NT2/D1 (cell line): ENCODE results near the gene EPHA6.

Experiments
- SUZ12 ChIP-seq: IDR thresholded peaks from 2 replicates; pipeline ENCODE4 v1.6.1; 2011; ENCODE audit not compliant: insufficient read length, insufficient read depth; ENCODE audit errors: extremely low read depth
- YY1 ChIP-seq: IDR thresholded peaks from 2 replicates; pipeline ENCODE4 v1.6.1; 2011; ENCODE audit not compliant: insufficient read length, insufficient read depth

DNA sequence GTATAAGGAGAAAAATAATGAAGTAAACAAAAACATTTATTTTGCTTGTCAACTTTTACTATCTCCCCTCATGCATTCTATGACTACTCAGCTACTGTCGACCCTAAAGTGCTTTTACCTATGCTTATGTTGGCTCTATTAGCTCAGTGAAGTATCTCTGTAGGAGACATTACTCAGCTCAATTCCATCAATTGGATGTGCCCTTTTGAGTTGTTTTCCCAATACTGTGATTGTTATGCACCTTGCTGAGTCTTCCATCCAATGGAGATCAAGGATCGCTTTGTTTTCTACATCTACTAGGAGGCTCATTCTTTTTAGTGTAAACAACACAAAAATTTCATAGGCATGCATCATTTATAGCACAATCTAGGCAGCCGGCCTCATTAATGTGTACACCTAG, 546.4 kb downstream of the EPHA6 start:
- TF ChIP-seq SUZ12 (no peak), YY1 (no peak)
